Stimulated activated CD8-positive, alpha-beta memory T cell treated with anti-CD3 and anti-CD28 coated beads, Interleukin-4, amount 100 ng/mL, for 4 hours (primary cell): ENCODE data around the gene KRTAP10-2.

ENCODE experiments used
- DNase-seq, 2 donors: peaks; one replicate each; pipeline ENCODE4 v3.0.0-alpha.2; 2020; ENCODE audit warnings: low read depth in 2 of 2, low spot score in 1 of 2

Gene KRTAP10-2

DNA sequence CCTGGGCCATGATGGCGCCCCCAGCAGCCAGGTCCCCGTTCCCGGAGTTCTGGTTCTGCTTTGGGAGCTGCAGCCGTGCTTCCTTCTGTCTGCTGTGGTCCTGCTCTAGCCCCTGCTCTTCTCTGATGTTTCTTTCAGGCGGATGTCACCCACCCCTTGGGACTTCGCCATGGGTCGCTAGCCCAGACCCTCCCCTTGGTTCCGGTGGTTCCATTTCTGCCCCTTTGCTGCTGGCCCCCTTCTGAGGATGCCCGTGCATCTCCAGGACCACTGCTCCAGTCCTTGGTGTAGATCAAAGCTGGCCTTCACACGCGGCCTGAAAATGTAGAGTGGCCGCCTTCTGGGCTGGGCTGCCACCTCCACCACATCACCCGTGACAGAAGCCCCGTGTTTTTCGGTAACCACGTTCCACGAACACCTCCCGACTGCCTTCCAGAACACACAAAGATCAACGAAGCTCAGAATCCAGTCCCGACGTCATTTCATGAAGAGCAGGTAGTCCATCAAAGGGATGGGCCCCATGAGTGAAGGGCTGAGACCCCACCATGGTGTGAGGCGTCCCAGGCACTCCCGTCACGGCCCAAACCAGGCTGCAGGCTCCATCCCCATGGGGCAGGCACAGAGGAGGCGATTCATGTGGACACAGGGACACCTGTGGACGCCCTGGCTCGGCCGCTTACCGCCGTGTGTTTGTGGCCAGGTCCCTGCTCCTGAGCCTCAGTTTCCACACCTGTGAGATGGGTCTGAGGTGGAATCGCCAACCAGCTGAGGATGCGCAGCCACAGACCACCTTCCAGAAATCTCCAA, 35.7 kb downstream of the KRTAP10-2 start:
- no peak for DNase-seq

- DNase-seq = no peak
Measured at GRCh38 chr21:44514746-44515358, 36.5 kb downstream of the KRTAP10-2 start.

DNA sequence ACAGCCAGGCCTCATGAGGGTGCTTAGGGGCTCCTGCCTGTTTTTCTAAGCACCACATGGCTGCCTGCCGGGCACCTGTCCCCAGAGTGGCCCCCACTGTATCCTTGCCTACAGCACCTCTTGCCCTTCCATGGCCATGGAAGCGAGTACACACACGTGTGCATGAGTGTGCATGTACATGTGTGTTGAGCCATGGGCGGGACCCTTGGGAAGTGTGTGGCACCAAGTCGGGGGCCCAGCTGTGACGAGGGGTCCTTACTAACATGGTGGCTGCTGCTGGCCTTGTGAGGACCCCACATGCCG, 37.1 kb downstream of the KRTAP10-2 start:
- no peak for DNase-seq

DNA sequence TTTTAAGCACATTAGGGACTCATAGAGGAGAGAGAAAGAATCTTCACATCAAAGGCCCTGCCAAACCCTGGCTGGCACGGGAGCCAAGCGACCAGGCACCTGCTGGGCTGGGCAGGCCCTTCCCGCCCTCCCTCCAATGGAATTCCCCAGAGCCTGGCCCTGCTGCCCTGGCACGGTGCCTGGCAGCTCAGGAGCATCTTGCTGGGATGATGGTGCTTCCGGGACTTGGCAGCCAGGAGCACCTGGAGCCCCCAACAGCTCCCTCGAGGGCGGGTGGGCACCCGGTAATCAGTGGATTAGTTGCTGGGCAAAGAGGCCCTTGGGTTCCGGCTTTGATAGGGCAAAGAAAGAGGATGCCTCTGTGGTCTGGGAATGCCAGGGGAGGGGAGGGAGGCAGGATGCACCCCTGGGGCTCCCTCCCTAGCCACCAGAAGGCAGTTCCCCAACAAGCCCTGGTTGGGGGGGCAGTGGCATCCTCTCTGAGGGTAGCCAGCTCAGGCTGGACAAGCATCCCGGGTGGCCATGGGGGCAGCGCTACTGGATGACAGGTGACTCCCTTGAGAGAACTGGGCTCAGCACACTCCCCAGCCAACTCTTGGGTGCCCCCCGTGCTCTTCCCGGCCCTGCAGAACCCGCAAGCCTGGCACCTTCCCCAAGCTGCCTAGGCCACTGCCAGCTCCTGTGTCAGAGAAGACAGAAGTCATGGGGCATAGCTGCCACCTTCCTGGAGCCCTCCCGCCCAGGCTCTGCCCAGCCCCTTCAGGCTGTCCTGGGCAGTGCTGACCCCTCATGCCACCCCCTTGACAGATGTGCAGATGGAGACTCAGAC, 37.7 kb downstream of the KRTAP10-2 start:
- DNase-seq = no peak

- no peak for DNase-seq
Measured at GRCh38 chr21:44512496-44513388, 38.6 kb downstream of the KRTAP10-2 start.

- DNase-seq = no peak
Measured at GRCh38 chr21:44511938-44512275, 39.4 kb downstream of the KRTAP10-2 start.

DNA sequence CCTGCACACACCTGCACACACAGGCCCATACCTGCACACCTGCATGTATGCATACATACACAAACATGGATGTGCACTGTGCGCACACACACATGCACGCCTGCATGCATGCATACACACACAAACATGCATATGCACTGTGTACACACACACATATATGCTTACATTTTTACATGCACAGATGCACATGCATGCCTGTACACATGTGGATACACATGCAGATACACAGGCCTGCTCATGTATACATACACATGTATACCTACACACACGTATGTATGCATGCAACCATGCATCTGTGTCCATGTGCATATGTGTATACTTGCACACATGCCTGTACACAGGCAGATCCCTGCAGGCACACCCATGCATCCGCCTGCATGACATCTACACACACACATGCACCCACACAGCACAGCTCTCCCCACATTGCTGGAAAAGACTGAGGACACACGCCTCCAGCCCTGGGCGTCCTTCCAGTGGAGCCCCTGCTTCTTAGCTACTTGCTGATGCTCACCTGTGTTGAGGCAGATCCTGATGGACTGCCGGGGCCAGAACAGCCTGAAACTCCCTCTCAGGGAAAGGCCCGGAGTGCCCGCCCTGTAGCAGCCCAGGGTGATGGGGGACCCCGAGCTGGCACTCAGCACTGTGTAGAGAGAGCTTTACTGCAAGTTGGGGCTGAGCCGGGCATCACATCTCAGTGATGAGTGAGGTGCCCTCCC, 39.9 kb downstream of the KRTAP10-2 start:
- no peak for DNase-seq

GRCh38 chr21:44510508-44511218, 40.6 kb downstream of the KRTAP10-2 start:
- DNase-seq = peak; percentile 48 to 58

GRCh38 chr21:44510109-44510507, 41.2 kb downstream of the KRTAP10-2 start:
- DNase-seq = no peak

GRCh38 chr21:44509539-44509938, 41.8 kb downstream of the KRTAP10-2 start:
- no peak for DNase-seq

DNA sequence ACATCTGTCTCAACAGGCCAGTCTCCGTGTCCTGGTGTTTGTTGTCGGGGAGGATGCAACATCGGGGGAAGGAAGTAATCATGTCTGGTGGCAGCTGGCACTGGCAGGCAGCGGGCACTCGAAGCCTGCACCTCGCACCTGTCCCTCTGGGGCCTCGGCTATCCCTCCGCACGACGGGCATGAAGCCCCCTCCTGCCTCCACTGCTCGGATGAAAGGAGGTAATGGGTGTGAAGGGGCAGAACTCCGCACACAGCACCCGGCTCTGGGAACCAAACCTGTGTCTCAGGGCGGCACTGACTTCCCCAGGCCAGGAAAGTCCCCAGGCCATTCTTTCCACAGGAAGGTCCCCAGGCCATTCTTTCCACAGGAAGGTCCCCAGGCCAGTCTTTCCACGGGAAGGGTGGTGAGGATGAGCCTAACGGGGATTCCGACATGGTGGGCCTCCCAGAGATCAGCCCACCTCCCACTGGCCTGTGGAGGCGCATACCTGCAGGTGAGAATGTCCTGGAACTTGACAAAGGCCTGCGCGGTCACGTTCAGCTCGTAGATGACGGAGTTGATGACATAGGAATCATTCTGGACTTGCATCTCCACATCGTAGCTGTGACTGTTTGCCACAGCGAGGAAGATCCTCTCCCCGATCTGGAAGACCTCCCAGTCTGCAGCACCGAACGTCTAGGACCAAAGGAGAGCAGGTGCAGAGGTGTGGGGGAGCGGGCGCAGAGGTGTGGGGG, 42.4 kb downstream of the KRTAP10-2 start:
- no peak for DNase-seq

DNA sequence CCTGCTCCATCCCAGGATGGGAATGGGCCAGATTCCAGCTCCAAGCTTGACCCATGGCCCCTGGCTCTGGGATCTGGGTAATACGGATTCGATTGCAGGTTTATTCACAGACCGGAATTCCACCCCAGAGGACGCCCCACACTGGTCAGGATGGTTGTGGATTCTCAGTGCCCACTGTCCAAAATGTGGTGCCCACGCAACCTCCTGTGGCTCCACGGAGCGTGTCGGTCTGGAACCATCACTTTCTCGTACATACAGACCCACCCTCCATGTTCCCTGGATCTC, 42.9 kb downstream of the KRTAP10-2 start:
- DNase-seq = no peak

GRCh38 chr21:44507673-44508425, 43.5 kb downstream of the KRTAP10-2 start:
- no peak for DNase-seq

GRCh38 chr21:44506279-44507255, 44.7 kb downstream of the KRTAP10-2 start:
- no peak for DNase-seq

- no peak for DNase-seq
Measured at GRCh38 chr21:44505673-44506278, 45.5 kb downstream of the KRTAP10-2 start.

DNA sequence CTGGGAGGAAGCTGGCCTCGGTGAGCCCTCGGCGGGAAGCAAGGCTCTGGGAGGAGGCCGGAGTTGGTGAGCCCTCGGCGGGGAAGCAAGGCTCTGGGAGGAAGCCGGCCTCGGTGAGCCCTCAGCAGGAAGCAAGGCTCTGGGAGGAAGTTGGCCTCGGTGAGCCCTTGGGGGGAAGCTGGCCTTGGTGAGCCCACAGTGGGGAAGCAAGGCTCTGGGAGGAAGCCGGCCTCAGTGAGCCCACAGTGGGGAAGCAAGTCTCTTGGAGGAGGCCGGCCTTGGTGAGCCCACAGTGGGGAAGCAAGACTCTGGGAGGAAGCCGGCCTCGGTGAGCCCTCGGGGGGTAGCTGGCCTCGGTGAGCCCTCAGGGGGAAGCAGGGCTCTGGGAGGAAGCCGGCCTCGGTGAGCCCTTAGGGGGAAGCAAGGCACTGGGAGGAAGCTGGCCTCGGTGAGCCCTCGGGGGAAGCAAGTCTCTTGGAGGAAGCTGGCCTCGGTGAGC, 47.4 kb downstream of the KRTAP10-2 start:
- DNase-seq = no peak
